H1 (cell line): Measurements from ENCODE around the gene CA9. TPM values are rescaled to one million over a fixed set of nuclear protein-coding genes. Genes with fewer than 3 reads are reported as not detected.

Experiments
- CTCF ChIA-PET: fragments of 300-600 bp; sonication (Branson Sonifier 250); formaldehyde crosslinking; loops from one replicate; lab custom pipeline; 2021; ENCODE audit not compliant: partially characterized antibody; lab: Charles Lee
- POLR2A ChIA-PET: fragments of 300-600 bp; sonication (Branson Sonifier 250); formaldehyde crosslinking; loops from one replicate; lab custom pipeline; 2021; ENCODE audit warnings: inconsistent platforms; ENCODE audit not compliant: partially characterized antibody; lab: Charles Lee
- DNase-seq, 2 experiments: peaks; one replicate each; pipeline versions ENCODE4 v3.0.0 to v3.0.0-alpha.2; 2010 to 2022; ENCODE audit warnings: low spot score in 2 of 2, low read depth in 1 of 2, mixed read lengths in 1 of 2
- FAIRE-seq: peaks from 2 replicates; lab custom pipeline; 2011; peaks lifted over from hg19 to GRCh38; lab: Jason Lieb, UNC
- H2AFZ ChIP-seq: 2 replicates; pipeline ENCODE4 v1.8.1; 2012; ENCODE audit warnings: low read length, inconsistent platforms
- H2AK5ac ChIP-seq: 2 replicates; pipeline ENCODE4 v1.6.1; 2013; ENCODE audit warnings: low read depth, low read length
- H2BK120ac ChIP-seq: replicated peaks from 2 replicates; pipeline ENCODE3; 2013; ENCODE audit warnings: low read depth, low read length, inconsistent platforms
- H2BK12ac ChIP-seq: 2 replicates; pipeline ENCODE4 v1.6.1; 2013; ENCODE audit warnings: low read depth, low read length
- H2BK15ac ChIP-seq: 2 replicates; pipeline ENCODE4 v1.6.1; 2013; ENCODE audit warnings: low read length
- H2BK20ac ChIP-seq: 2 replicates; pipeline ENCODE4 v1.6.1; 2013; ENCODE audit warnings: low read length
- H2BK5ac ChIP-seq: 2 replicates; pipeline ENCODE4 v1.6.1; 2013; ENCODE audit warnings: low read depth, low read length
- H3K14ac ChIP-seq: 2 replicates; pipeline ENCODE4 v1.6.1; 2013; ENCODE audit warnings: inconsistent platforms; ENCODE audit not compliant: insufficient read length
- H3K18ac ChIP-seq: 2 replicates; pipeline ENCODE4 v1.6.1; 2013; ENCODE audit warnings: low read length; ENCODE audit errors: extremely low read depth
- H3K23ac ChIP-seq: 2 replicates; pipeline ENCODE4 v1.6.1; 2013; ENCODE audit warnings: inconsistent platforms; ENCODE audit not compliant: insufficient read length
- H3K23me2 ChIP-seq: 2 replicates; pipeline ENCODE4 v1.6.1; 2013; ENCODE audit warnings: low read depth, low read length
- H3K27ac ChIP-seq: 2 replicates; pipeline ENCODE4 v1.6.1; 2011; ENCODE audit warnings: low read depth, low read length, inconsistent platforms
- H3K27me3 ChIP-seq, 4 experiments: replicated peaks in 1 of 4; 1 replicate in 1 of 4; 2 replicates in 3 of 4; pipeline versions ENCODE4 v1.6.1 to v1.8.1; 2011 to 2013; ENCODE audit warnings: low read length in 3 of 4, mild to moderate bottlenecking in 3 of 4, inconsistent platforms in 2 of 4, mixed read lengths in 2 of 4, moderate library complexity in 1 of 4; ENCODE audit not compliant: control insufficient read depth in 3 of 4, insufficient read depth in 3 of 4; ENCODE audit errors: extremely low read depth in 1 of 4
- H3K36me3 ChIP-seq, 4 experiments: 2 replicates each; pipeline versions ENCODE4 v1.6.1 to v1.8.1; 2011 to 2013; ENCODE audit warnings: mild to moderate bottlenecking in 4 of 4, low read length in 3 of 4, moderate library complexity in 2 of 4, control low read depth in 1 of 4, inconsistent platforms in 1 of 4; ENCODE audit not compliant: insufficient read depth in 4 of 4, control insufficient read depth in 2 of 4
- H3K4ac ChIP-seq: replicated peaks from 2 replicates; pipeline ENCODE3; 2013; ENCODE audit warnings: low read length, low read depth, mixed read lengths, inconsistent platforms; ENCODE audit not compliant: insufficient read length
- H3K4me1 ChIP-seq, 4 experiments: replicated peaks in 1 of 4; 1 replicate in 1 of 4; 2 replicates in 3 of 4; pipeline versions ENCODE4 v1.6.1 to v1.8.1; 2011 to 2013; ENCODE audit warnings: low read length in 3 of 4, inconsistent platforms in 2 of 4, mixed read lengths in 1 of 4; ENCODE audit not compliant: insufficient read depth in 4 of 4, control insufficient read depth in 3 of 4
- H3K4me2 ChIP-seq, 2 experiments: 2 replicates each; pipeline versions ENCODE4 v1.6.1 to v1.8.1; 2011 to 2013; ENCODE audit warnings: low read depth in 2 of 2, low read length in 2 of 2, control low read depth in 1 of 2, inconsistent platforms in 1 of 2, mild to moderate bottlenecking in 1 of 2; ENCODE audit not compliant: insufficient read depth in 1 of 2
- H3K4me3 ChIP-seq, 4 experiments: fragments of 200-600, 300-600 bp in 1 of 4; sonication (generic), shearing (Covaris generic), sonication (Bioruptor Twin) in 1 of 4; 2 replicates each; pipeline versions ENCODE4 v1.5.1 to v1.8.1; 2011 to 2016; ENCODE audit warnings: low read length in 4 of 4, low read depth in 3 of 4, control low read depth in 2 of 4, inconsistent platforms in 2 of 4, mild to moderate bottlenecking in 2 of 4, mixed read lengths in 1 of 4, moderate library complexity in 1 of 4; ENCODE audit not compliant: insufficient read depth in 2 of 4; ENCODE audit errors: extremely low read depth in 1 of 4
- H3K56ac ChIP-seq: replicated peaks from 2 replicates; pipeline ENCODE3; 2013; ENCODE audit warnings: low read depth, mild to moderate bottlenecking, mixed read lengths, low read length, inconsistent platforms; ENCODE audit not compliant: insufficient read length
- H3K79me1 ChIP-seq: 2 replicates; pipeline ENCODE4 v1.6.1; 2013; ENCODE audit warnings: low read depth, low read length, control low read depth
- H3K79me2 ChIP-seq, 2 experiments: 2 replicates each; pipeline versions ENCODE4 v1.6.1 to v1.8.1; 2012 to 2013; ENCODE audit warnings: low read length in 2 of 2, mild to moderate bottlenecking in 2 of 2, inconsistent platforms in 1 of 2; ENCODE audit not compliant: insufficient read depth in 2 of 2, control insufficient read depth in 1 of 2
- H3K9ac ChIP-seq, 4 experiments: replicated peaks in 1 of 4; 1 replicate in 1 of 4; 2 replicates in 3 of 4; pipeline versions ENCODE4 v1.6.1 to v1.8.1; 2011 to 2013; ENCODE audit warnings: low read depth in 3 of 4, low read length in 3 of 4, control low read depth in 2 of 4, mild to moderate bottlenecking in 2 of 4, moderate library complexity in 2 of 4, inconsistent platforms in 1 of 4; ENCODE audit errors: extremely low read depth in 1 of 4
- H3K9me3 ChIP-seq, 2 experiments: 2 replicates each; pipeline versions ENCODE4 v1.6.1 to v1.8.1; 2012 to 2013; ENCODE audit warnings: mild to moderate bottlenecking in 2 of 2, moderate library complexity in 2 of 2, control low read depth in 1 of 2, inconsistent platforms in 1 of 2, low read depth in 1 of 2, low read length in 1 of 2, mixed read lengths in 1 of 2; ENCODE audit not compliant: insufficient read depth in 2 of 2
- H4K20me1 ChIP-seq, 2 experiments: replicated peaks in 1 of 2; 2 replicates each; pipeline versions ENCODE3 to v1.8.1; 2011 to 2013; ENCODE audit warnings: inconsistent platforms in 2 of 2, low read length in 2 of 2, mild to moderate bottlenecking in 1 of 2; ENCODE audit not compliant: insufficient read depth in 2 of 2, control insufficient read depth in 1 of 2
- H4K5ac ChIP-seq: 2 replicates; pipeline ENCODE4 v1.6.1; 2013; ENCODE audit warnings: low read length, low read depth, mixed read lengths, inconsistent platforms; ENCODE audit not compliant: insufficient read length
- H4K8ac ChIP-seq: 2 replicates; pipeline ENCODE4 v1.8.0; 2013; ENCODE audit warnings: mild to moderate bottlenecking, moderate library complexity, low read length, inconsistent platforms; ENCODE audit not compliant: insufficient read depth; ENCODE audit errors: extremely low read depth
- H4K91ac ChIP-seq: replicated peaks from 2 replicates; pipeline ENCODE3; 2013; ENCODE audit warnings: low read length, mixed read lengths, inconsistent platforms; ENCODE audit not compliant: insufficient read length
- CREB1 ChIP-seq: IDR thresholded peaks from 2 replicates; pipeline ENCODE4 v1.6.1; 2012; ENCODE audit warnings: inconsistent platforms
- KDM5A ChIP-seq: fragments of 200-600 bp; IDR thresholded peaks from 2 replicates; pipeline ENCODE4 v1.7.1; 2012; ENCODE audit warnings: mild to moderate bottlenecking, low read length, inconsistent platforms, mixed read lengths
- SIRT6 ChIP-seq: IDR thresholded peaks from one replicate; pipeline ENCODE4 v1.7.1; 2012; ENCODE audit warnings: low read length, inconsistent platforms
- SP2 ChIP-seq: IDR thresholded peaks from 2 replicates; pipeline ENCODE4 v1.6.1; 2012; ENCODE audit warnings: mild to moderate bottlenecking, low read length, inconsistent platforms
- WGBS, 2 experiments: shearing (Covaris generic) in 1 of 2; methylation state at CpG; one replicate each; pipeline versions ENCODE4 v1.1.6 to v1.1.7; 2013 to 2015; ENCODE audit warnings: low lambda C conversion rate in 2 of 2, mixed read lengths in 2 of 2, inconsistent platforms in 1 of 2, low coverage in 1 of 2, missing lambda C conversion rate in 1 of 2; ENCODE audit not compliant: insufficient replicate concordance in 2 of 2, insufficient coverage in 1 of 2, insufficient read length in 1 of 2; ENCODE audit errors: extremely low coverage in 1 of 2, missing lambda C conversion rate in 1 of 2; 5-methylcytosine and 5-hydroxymethylcytosine counted together
- polyA plus RNA-seq, 7 experiments: library from polyadenylated mRNA; depleted of rRNA in 3 of 7; stranded (reverse) in 5 of 7; unstranded in 2 of 7; fragments of >200 nt in 5 of 7; fragments of 200-250 nt in 2 of 7; gene quantifications; 1 replicate in 5 of 7; 2 replicates in 1 of 7; 4 replicates in 1 of 7; pipeline versions ENCODE4 v1.2.1 to v1.2.3, GENCODE V29; 2011 to 2013; ENCODE audit warnings: missing spikeins in 2 of 7, mixed read lengths in 2 of 7
- total RNA-seq: library from RNA; stranded (reverse); fragmentation: NEBNext Ultra II Directional; extraction: Animal tissue kit (Norgen Biotek cat#: 25700); gene quantifications from 2 replicates; pipeline ENCODE4 v1.2.1, GENCODE V29; 2021

CA9 gene
- total and polyA plus RNA-seq, 2 of the 8 experiments (the other 6 are each of a cell fraction or from before 2014, with no cell fraction given) = 1.3 to 1.8 TPM

DNA sequence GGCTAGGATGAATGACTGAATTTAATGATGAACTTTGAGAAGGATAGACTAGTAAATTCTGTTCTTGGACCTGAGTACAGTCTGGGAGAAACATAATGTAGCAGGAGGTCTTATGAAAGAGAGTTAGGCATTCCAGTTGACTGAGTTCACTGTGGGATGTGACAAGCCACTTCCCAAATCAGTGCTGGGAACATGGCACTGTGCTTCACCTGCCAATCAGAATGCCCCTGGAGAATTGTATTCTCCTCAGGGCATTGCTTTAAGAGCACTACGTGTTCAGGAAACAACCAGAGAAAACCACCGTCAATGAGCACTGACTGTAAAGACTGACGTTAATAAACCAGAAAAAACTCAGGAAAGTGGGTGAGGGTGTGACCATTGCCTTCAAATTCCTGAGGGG, 14.4 kb upstream of the CA9 start:
- no peak overlapping the region; a peak in 1 of 7 replicates for H3K9ac ChIP-seq
- peaks cover 6 to 32% (median 13%) of the 10 kb centered on the region in 4 experiments for H3K36me3 ChIP-seq
- no peak overlapping the region for H2BK20ac ChIP-seq
- peaks cover 2 to 6% of the 10 kb centered on the region in 2 experiments for H4K20me1 ChIP-seq
- H2BK15ac ChIP-seq = no peak overlapping the region
- ChIA-PET CTCF (interaction anchor here (0.9 to 15.9 kb wide), 11 partner anchors 11 to 97 kb away, joined by 3 to 347 read pairs (median 9); partner anchors contain the start of genes CA9, CREB3, SIT1 and TLN1), POLR2A (interaction anchor here (1.0 to 7.9 kb wide), 7 partner anchors 10 to 69 kb away, joined by 3 to 84 read pairs (median 6); partner anchors contain the start of gene TPM2)
- no peak for DNase-seq
- H4K5ac ChIP-seq = no peak overlapping the region
- peak overlapping the region in 3 of 4 experiments; percentile 70 to 92 (median 87); a peak in 5 of 8 replicates for H3K4me3 ChIP-seq
- no peak for TF ChIP-seq KDM5A
- no peak for TF ChIP-seq CREB1
- no peak for TF ChIP-seq SP2
- TF ChIP-seq SIRT6 = no peak
- peaks cover 0 to 7% (median 0%) of the 10 kb centered on the region in 4 experiments; a peak in 1 of 7 replicates for H3K27me3 ChIP-seq
- H2AK5ac ChIP-seq = no peak overlapping the region
- FAIRE-seq = no peak
- H3K4me2 ChIP-seq = peak overlapping the region; percentile 77 to 92; a peak in 3 of 4 replicates
- no peak overlapping the region for H4K8ac ChIP-seq
- H2BK12ac ChIP-seq = no peak overlapping the region
- H2BK120ac ChIP-seq = no peak overlapping the region
- H3K56ac ChIP-seq = no peak overlapping the region
- H3K18ac ChIP-seq = no peak overlapping the region
- peaks cover 2% of the 10 kb centered on the region; the same call in 1 of the 2 replicates for H3K79me1 ChIP-seq
- no peaks in the 10 kb centered on the region; a peak in 1 of 4 replicates for H3K79me2 ChIP-seq
- H3K23me2 ChIP-seq = peaks cover 10% of the 10 kb centered on the region
- no peak overlapping the region for H3K4ac ChIP-seq
- H2BK5ac ChIP-seq = no peak overlapping the region
- H3K4me1 ChIP-seq = peaks cover 0 to 3% (median 2%) of the 10 kb centered on the region in 4 experiments
- WGBS, 2 experiments = 97% methylated on average over 3 of the region's 3 CpGs; no CpG with 5 or more reads in 1 of the 2 experiments
- no peak overlapping the region for H4K91ac ChIP-seq
- H3K9me3 ChIP-seq = no peaks in the 10 kb centered on the region
- H2AFZ ChIP-seq = no peak overlapping the region
- no peak overlapping the region for H3K27ac ChIP-seq
- H3K14ac ChIP-seq = no peak overlapping the region
- no peak overlapping the region for H3K23ac ChIP-seq
